ENCODE results near the gene GTPBP3. TPM values are rescaled to one million over a fixed set of nuclear protein-coding genes. Genes with fewer than 3 reads are reported as not detected.

Gene GTPBP3
- total and polyA plus RNA-seq, 2 of the 8 experiments (the other 6 are each of a cell fraction or from before 2014, with no cell fraction given), result 30.4 to 56.0 TPM

GRCh38 chr19:17357078-17357666 is 19.8 kb downstream of the GTPBP3 start:
- no peak overlapping the region for H2BK12ac ChIP-seq (ENCODE audit: low read depth, low read length)
- H3K4me3 ChIP-seq (ENCODE audit: extremely low read depth in 1 of 4, insufficient read depth in 2 of 4, low read depth in 3 of 4, low read length in 4 of 4), result no peak overlapping the region
- DNase-seq (ENCODE audit: low read depth in 1 of 2, low spot score in 2 of 2) (no peak), FAIRE-seq (no peak)
- H3K23me2 ChIP-seq (ENCODE audit: low read depth, low read length), result no peaks in the 10 kb centered on the region
- H3K23ac ChIP-seq (ENCODE audit: insufficient read length), result no peak overlapping the region
- H2BK15ac ChIP-seq (ENCODE audit: low read length), result no peak overlapping the region
- H3K14ac ChIP-seq (ENCODE audit: insufficient read length), result no peak overlapping the region
- no peak overlapping the region for H3K56ac ChIP-seq (replicated peaks; ENCODE audit: insufficient read length, low read depth, low read length)
- H4K5ac ChIP-seq (ENCODE audit: insufficient read length, low read depth, low read length), result no peak overlapping the region
- H3K27me3 ChIP-seq (replicated peaks in 1 of 4; ENCODE audit: control insufficient read depth in 3 of 4, extremely low read depth in 1 of 4, insufficient read depth in 3 of 4, low read length in 3 of 4), result no peaks in the 10 kb centered on the region
- H2BK120ac ChIP-seq (replicated peaks; ENCODE audit: low read depth, low read length), result no peak overlapping the region
- ChIA-PET POLR2A (ENCODE audit: partially characterized antibody) (interaction anchor here (1.0 to 1.5 kb wide), 3 partner anchors 12 to 62 kb away, joined by 3 read pairs; partner anchors contain the start of gene MVB12A), CTCF (ENCODE audit: partially characterized antibody) (interaction anchor here (0.7 to 5.9 kb wide), 7 partner anchors 9 to 35 kb away, joined by 3 to 30 read pairs (median 3); no protein-coding TSS in a partner anchor)
- WGBS, 2 experiments (ENCODE audit: extremely low coverage in 1 of 2, insufficient coverage in 1 of 2, insufficient read length in 1 of 2, insufficient replicate concordance in 2 of 2, low coverage in 1 of 2, low lambda C conversion rate in 2 of 2, missing lambda C conversion rate in 1 of 2), result 92% methylated on average over 7 of the region's 7 CpGs; no CpG with 5 or more reads in 1 of the 2 experiments
- no peak overlapping the region for H4K8ac ChIP-seq (ENCODE audit: extremely low read depth, insufficient read depth, low read length)
- no peak overlapping the region for H3K4me2 ChIP-seq (ENCODE audit: insufficient read depth in 1 of 2, low read depth in 2 of 2, low read length in 2 of 2)
- H3K9ac ChIP-seq (replicated peaks in 1 of 4; ENCODE audit: extremely low read depth in 1 of 4, low read depth in 3 of 4, low read length in 3 of 4), result no peak overlapping the region
- no peaks in the 10 kb centered on the region for H3K9me3 ChIP-seq (ENCODE audit: insufficient read depth in 2 of 2, low read depth in 1 of 2, low read length in 1 of 2)
- no peak overlapping the region for H4K91ac ChIP-seq (replicated peaks; ENCODE audit: insufficient read length, low read length)
- no peaks in the 10 kb centered on the region for H4K20me1 ChIP-seq (replicated peaks in 1 of 2; ENCODE audit: control insufficient read depth in 1 of 2, insufficient read depth in 2 of 2, low read length in 2 of 2)
- H3K36me3 ChIP-seq (ENCODE audit: control insufficient read depth in 2 of 4, insufficient read depth in 4 of 4, low read length in 3 of 4), result no peaks in the 10 kb centered on the region
- no peak overlapping the region for H2BK5ac ChIP-seq (ENCODE audit: low read depth, low read length)
- no peaks in the 10 kb centered on the region for H3K79me1 ChIP-seq (ENCODE audit: low read depth, low read length)
- H3K18ac ChIP-seq (ENCODE audit: extremely low read depth, low read length), result no peak overlapping the region
- no peaks in the 10 kb centered on the region for H3K79me2 ChIP-seq (ENCODE audit: control insufficient read depth in 1 of 2, insufficient read depth in 2 of 2, low read length in 2 of 2)
- H3K4me1 ChIP-seq (replicated peaks in 1 of 4; ENCODE audit: control insufficient read depth in 3 of 4, insufficient read depth in 4 of 4, low read length in 3 of 4), result no peaks in the 10 kb centered on the region
- no peak overlapping the region for H3K4ac ChIP-seq (replicated peaks; ENCODE audit: insufficient read length, low read depth, low read length)
- no peak overlapping the region for H2AK5ac ChIP-seq (ENCODE audit: low read depth, low read length)
- H2BK20ac ChIP-seq (ENCODE audit: low read length), result no peak overlapping the region
- H2AFZ ChIP-seq (ENCODE audit: low read length), result no peak overlapping the region
- no peak overlapping the region for H3K27ac ChIP-seq (ENCODE audit: low read depth, low read length)
- TF ChIP-seq TEAD4 (IDR thresholded peaks at IDR 0.05; ENCODE audit: low read depth, low read length) (no peak), EP300 (IDR thresholded peaks at IDR 0.05; ENCODE audit: borderline replicate concordance in 1 of 2, low read depth in 2 of 2, low read length in 2 of 2) (no peak), SIRT6 (IDR thresholded peaks at IDR 0.05; ENCODE audit: low read length) (no peak), E2F6 (IDR thresholded peaks at IDR 0.05) (no peak), NANOG (IDR thresholded peaks at IDR 0.05; ENCODE audit: insufficient read depth, low read depth, low read length, poor library complexity, severe bottlenecking) (no peak), KDM5A (IDR thresholded peaks at IDR 0.05; ENCODE audit: low read length) (no peak), MAFK (IDR thresholded peaks at IDR 0.05; ENCODE audit: low read depth, low read length) (no peak), POLR2A (IDR thresholded peaks at IDR 0.05; ENCODE audit: control extremely low read depth in 1 of 2, low read depth in 2 of 2, low read length in 2 of 2) (no peak), RFX5 (IDR thresholded peaks at IDR 0.05; ENCODE audit: borderline replicate concordance, low read depth, low read length) (no peak), RAD21 (IDR thresholded peaks at IDR 0.05 in 1 of 2, conservative IDR thresholded peaks at IDR 0.05 in 1 of 2; ENCODE audit: low read depth in 2 of 2, low read length in 2 of 2) (no peak), RBBP5 (IDR thresholded peaks at IDR 0.05; ENCODE audit: borderline replicate concordance, low read depth, low read length) (no peak), SP4 (IDR thresholded peaks at IDR 0.05; ENCODE audit: low read length) (no peak), MAX (IDR thresholded peaks at IDR 0.05) (no peak)
